GM15510 (cell line): Measurements from ENCODE around the gene CREB1.

Experiments
- POLR2A ChIP-seq: IDR thresholded peaks from 3 replicates; pipeline ENCODE4 v1.6.1; 2011; ENCODE audit warnings: borderline replicate concordance; ENCODE audit not compliant: insufficient read length; ENCODE audit errors: extremely low read depth

The CREB1 gene

GRCh38 chr2:207616185-207616584 is 86.4 kb downstream of the CREB1 start:
- TF ChIP-seq POLR2A, result no peak

DNA sequence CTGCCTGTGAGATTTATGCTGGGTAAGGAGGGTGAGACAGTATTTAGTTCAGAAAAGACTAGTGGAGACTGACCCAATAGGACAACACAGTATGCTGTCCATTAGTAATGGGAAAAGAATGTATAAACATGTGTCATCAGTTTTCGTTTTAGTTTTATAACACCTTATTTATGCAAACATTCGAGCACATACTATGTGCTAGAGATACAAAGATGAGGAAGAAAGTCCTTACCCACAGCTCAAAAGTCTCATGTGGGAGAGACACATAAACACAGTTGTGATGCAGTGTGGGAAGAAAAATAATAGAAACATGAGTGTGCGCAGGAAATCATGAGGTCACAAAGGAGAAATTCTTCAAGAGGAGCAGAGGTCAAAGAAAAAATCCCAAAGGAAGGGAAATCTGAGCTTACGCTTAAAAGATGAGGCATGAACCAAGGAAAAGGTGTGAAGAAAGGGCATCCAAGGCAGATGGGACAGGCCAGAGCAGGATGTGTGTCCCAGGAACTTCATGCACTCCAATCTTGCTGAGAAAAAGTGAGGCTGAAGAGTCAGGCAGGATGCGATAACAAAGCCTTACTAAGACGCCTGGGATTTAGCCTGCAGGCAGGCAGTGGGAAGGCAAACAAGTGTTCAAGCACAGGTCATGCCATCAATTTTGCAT is 87.4 kb downstream of the CREB1 start:
- no peak for TF ChIP-seq POLR2A

DNA sequence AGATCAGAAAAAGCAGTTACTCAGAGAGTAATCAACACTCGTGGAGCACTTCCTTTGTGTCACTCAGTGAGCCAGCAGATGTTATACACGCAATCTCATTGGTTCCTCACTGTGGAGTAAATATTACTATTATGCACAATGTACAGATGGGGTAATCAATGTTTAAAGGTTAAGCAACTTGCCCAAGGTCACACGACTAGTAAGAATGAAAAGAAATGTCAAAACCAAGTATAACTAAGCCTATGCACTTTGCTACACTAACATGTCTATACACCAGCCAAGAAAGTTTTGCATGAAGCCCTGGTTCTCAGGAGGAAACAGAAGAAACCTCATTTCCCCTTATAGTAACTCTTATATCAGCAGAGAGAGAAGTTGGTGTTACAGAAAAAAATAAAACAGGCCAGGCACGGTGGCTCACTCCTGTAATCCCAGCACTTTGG is 90.0 kb downstream of the CREB1 start:
- no peak for TF ChIP-seq POLR2A

- no peak for TF ChIP-seq POLR2A
Measured at GRCh38 chr2:207621501-207622039, 91.8 kb downstream of the CREB1 start.

GRCh38 chr2:207624185-207625013 is 94.6 kb downstream of the CREB1 start:
- peak; percentile 35 for TF ChIP-seq POLR2A

DNA sequence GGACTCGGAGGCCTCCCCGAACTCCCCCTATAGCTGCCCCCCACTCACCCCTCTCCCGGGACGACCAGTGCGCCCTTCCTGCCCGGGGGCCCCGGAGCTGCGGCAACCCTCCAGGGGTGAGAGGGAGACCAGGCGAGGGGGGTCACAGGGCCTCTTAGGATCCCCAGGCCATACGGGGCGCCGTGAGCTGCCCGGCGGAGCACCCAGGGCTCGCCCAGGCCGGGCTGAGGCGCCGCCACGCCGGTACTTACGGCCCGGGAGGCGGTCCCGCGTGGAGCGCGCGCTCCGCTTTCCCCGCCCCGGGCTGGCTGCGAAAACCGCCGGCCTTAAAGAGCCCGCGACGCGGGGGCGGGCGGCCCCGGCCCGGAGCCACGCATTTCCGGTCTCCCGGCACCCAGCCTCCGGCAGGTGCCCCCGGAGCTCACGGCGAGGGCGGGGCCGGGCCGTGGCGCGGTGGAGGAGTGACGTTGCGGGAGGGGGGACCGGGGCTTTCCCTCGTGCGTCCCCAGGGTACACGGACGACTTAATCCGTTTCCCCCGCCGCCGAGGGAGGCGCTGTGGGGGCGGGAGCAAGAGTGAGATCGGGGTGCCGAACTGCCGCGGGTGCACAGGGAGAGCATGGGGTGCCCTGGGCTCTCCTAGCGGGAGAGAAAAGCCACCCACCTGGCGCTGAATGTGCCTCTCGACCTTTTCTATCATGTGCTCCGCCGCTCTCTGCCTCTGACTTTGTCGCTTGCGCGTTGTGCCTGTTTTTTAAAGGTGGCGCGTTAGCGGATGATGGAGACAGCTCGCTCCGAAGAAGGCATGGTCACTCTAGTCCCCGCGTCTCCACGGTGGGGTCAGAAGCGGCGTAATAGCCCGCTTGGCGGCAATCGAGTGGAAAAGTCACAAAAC is 95.5 kb downstream of the CREB1 start, which contains the start of gene METTL21A:
TSS of gene METTL21A (minus strand) at position 381 of the 894 bp plus-strand sequence. CDS start 1,019 bp downstream, outside the sequence.
- peak; percentile 76 for TF ChIP-seq POLR2A

DNA sequence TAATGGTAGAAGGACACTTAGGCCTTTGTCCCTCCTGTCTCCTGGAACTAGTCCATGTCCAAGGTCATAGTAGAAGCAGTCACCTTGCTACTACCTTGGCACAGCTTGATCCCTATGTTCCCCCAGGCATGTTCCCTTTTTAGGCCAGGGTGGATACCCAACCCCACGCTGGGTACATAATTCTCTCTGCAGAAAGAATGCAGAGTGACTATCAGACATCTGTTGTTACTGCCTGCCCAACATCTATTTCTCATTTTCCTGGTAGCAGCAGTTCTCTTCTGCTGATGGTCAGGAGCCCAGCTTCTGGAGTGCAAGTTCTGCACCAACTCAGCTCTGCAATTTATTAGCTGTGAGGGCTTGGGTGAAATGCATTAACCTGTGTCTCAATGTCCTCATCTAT is 99.8 kb downstream of the CREB1 start:
- no peak for TF ChIP-seq POLR2A

- TF ChIP-seq POLR2A, result no peak
Measured at GRCh38 chr2:207630491-207630890, 100.7 kb downstream of the CREB1 start.

DNA sequence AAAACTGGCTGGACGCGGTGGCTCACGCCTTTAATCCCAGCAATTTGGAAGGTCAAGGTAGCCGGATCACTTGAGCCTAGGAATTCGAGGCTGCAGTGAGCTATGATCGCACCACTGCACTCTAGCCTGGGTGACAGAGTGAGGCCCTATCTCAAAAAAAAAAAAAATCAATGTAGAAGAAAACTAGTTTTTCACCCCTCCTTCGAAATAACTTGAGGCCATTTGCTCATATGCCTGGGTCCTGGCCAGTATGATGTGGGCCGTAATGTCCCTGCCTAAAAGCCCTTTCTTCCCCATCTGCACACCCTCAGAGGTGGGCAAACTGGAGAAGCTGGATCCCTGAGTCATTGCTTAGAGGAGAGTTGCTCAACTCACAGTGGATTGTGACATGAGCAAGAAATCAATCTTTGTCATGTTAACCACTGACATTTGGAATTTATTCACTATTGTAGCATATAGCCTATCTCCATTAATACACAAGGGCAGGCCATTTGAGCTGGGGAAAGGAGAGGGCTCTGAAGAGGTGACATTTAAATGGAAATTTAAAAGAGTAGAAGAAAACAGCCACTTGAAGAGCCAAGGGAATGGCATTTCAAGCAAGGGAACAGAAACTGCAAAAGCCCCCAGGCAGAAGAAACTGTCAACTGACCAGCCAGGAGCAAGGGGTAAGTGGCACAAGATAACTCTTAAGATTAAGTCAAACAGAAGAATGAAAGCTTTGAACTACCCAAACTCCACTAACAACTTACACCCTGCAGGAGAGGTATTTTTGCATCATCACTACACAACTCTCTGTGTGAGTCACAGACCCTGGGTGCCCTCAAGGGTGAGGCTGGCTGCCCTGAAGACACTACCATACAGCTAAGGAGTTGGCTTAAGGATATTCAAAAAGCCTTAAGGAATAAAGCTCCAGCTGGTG is 103.1 kb downstream of the CREB1 start:
- TF ChIP-seq POLR2A, result no peak

GRCh38 chr2:207633686-207634085 is 103.9 kb downstream of the CREB1 start:
- no peak for TF ChIP-seq POLR2A

- TF ChIP-seq POLR2A, result no peak
Measured at GRCh38 chr2:207635468-207636200, 105.9 kb downstream of the CREB1 start.

DNA sequence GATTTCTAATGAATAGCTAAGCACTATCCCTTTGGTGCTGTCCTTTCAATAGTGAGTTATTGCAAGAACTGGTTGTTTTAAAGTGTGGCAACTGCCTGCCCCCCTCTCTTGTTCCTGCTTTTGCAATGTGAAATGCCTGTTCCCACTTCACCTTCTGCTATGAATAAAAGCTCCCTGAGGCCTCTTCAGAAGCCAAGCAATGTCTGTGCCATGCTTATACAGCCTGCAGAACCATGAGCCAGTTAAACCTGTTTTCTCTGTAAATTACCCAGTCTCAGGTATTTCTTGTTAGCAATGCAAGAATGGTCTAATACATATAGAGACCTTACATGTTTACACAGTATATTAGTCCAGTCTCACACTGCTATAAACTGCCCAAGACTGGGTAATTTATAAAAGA is 110.4 kb downstream of the CREB1 start:
- no peak for TF ChIP-seq POLR2A

DNA sequence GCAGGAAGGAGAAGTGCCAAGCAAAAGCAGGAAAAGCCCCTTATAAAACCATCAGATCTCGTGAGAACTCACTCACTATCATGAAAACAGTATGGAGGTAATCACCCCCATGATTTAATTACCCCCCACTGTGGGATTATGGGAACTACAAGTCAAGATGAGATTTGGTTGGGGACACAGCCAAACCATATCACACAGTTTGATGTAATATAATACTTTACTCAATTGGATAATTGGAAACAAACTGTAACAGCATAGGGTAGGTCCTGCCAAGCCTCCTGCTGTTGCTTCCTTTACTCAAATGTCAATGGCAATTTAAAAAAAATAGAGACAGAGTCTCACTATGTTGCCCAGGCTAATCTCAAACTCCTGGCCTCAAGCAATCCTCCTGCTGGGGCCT is 110.9 kb downstream of the CREB1 start:
- no peak for TF ChIP-seq POLR2A

DNA sequence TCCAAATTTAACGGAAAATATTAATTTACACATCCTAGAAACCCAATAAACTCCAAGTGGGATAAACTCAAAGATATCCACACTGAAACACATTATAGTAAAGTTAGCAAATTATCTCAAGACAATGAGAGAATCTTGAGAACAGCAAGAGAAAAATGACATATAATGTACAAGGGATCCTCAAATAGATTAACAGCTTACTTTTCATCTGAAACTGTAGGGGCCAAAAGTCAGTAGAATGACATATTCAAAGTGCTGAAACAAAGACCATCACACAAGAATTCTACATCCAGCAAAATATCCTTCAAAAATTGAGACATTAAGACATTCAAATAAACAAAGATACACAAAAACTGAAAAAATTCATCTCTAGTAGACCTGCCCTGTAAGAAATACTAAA is 114.1 kb downstream of the CREB1 start:
- no peak for TF ChIP-seq POLR2A
